ENCODE data around the gene CACNG7.
"Not testable (repeated sequence)": the region's sequence is repeated elsewhere in the genome, so short reads cannot be mapped to it uniquely, and the experiment has no call there.

The CACNG7 gene

DNA sequence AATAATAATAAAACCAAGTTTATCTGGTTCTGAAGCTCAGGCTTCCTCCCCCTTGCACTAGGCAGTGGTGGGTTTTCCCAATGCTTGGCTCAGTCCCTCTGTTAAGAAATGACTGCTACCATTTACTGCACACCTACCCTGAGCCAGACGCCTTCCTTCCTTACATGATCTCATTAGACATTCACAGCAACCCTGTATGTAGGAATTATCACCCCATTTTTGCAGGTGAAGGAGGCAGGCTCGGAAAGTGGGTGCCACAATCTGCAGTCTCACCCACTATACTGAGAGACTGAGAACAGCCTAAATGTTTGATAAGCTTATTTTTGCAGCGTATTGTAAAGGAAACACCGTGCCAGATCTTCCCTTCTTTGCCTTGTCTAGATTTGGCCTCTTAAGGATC is 35.3 kb downstream of the CACNG7 start:
- ATAC-seq (replicated peaks) (no peak), DNase-seq (no peak)
- peaks cover 53 to 71% of the 10 kb centered on the region in 2 donors for H3K27me3 Mint-ChIP-seq
- peaks cover 8 to 12% of the 10 kb centered on the region in 2 donors for H3K9me3 Mint-ChIP-seq
- H3K36me3 Mint-ChIP-seq = peaks cover 6 to 10% of the 10 kb centered on the region in 2 donors
- no peak overlapping the region for H3K4me3 Mint-ChIP-seq
- H3K27ac Mint-ChIP-seq = no peak overlapping the region
- H3K4me1 Mint-ChIP-seq = peaks cover 6 to 10% of the 10 kb centered on the region in 2 donors

- Mint-ChIP-seq H3K27me3 (peaks cover 50 to 67% of the 10 kb centered on the region in 2 donors), H3K9me3 (peaks cover 8 to 12% of the 10 kb centered on the region in 2 donors), H3K27ac (no peak overlapping the region), H3K36me3 (peaks cover 6 to 10% of the 10 kb centered on the region in 2 donors), H3K4me1 (peaks cover 6 to 10% of the 10 kb centered on the region in 2 donors), H3K4me3 (no peak overlapping the region)
- DNase-seq (no peak), ATAC-seq (replicated peaks) (no peak)
Observed at GRCh38 chr19:53944933-53945332, 35.9 kb downstream of the CACNG7 start.

DNA sequence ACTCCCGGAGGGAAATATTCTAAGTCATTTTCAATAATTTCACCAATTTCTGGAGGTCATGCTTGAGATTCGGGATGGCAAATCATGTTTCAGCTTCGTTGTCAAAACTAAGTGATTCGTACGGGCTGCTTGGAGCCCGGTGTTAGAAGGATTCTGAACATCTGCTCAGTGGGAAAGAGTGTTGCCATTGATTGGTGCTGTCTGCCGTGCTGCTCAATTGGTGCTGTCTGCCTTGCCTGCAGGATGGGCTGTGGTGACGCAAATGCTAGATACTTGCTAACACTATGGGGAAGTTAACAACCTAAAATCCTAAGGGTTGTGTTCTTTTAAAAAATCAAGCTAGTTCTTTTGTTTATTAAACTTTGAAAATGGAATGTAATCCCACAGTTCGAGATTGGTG is 36.4 kb downstream of the CACNG7 start:
- Mint-ChIP-seq H3K36me3 (peaks cover 6 to 10% of the 10 kb centered on the region in 2 donors), H3K4me1 (peaks cover 6 to 10% of the 10 kb centered on the region in 2 donors), H3K27ac (no peak overlapping the region), H3K9me3 (peaks cover 8 to 12% of the 10 kb centered on the region in 2 donors), H3K4me3 (no peak overlapping the region), H3K27me3 (peaks cover 45 to 61% of the 10 kb centered on the region in 2 donors)
- no peak for ATAC-seq (replicated peaks)
- no peak for DNase-seq

- DNase-seq (no peak), ATAC-seq (replicated peaks) (no peak)
- Mint-ChIP-seq H3K27ac (no peak overlapping the region), H3K27me3 (peaks cover 42 to 56% of the 10 kb centered on the region in 2 donors), H3K4me1 (peaks cover 6 to 10% of the 10 kb centered on the region in 2 donors), H3K9me3 (peaks cover 8 to 12% of the 10 kb centered on the region in 2 donors), H3K4me3 (no peak overlapping the region), H3K36me3 (peaks cover 6 to 10% of the 10 kb centered on the region in 2 donors)
Observed at GRCh38 chr19:53945998-53946397, 36.9 kb downstream of the CACNG7 start.

- Mint-ChIP-seq H3K9me3 (peaks cover 4 to 9% of the 10 kb centered on the region in 2 donors), H3K36me3 (peaks cover 2 to 5% of the 10 kb centered on the region in 2 donors), H3K4me3 (no peak overlapping the region), H3K4me1 (peaks cover 3 to 5% of the 10 kb centered on the region in 2 donors), H3K27ac (no peak overlapping the region), H3K27me3 (peaks cover 38 to 53% of the 10 kb centered on the region in 2 donors)
- no peak for DNase-seq
- ATAC-seq (replicated peaks) = no peak
Observed at GRCh38 chr19:53947624-53948023, 38.5 kb downstream of the CACNG7 start.

DNA sequence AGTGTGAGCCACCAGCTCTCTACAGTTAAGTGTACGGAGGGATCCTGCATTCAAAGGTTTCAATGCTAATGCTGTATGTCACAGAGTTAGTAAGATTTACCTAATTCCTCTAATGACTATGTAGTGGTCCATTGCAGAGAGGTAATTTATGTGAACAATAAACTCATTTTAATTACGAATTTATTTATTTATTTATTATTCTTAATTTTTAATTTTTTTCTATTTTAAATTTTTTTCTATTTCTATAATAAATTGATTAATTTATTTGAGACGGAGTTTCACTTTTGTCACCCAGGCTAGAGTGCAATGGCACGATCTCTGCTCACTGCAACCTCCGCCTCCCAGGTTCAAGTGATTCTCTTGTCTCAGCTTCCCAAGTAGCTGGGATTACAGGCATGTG is 39.5 kb downstream of the CACNG7 start:
- not testable (repeated sequence) for H3K36me3 Mint-ChIP-seq; H3K4me1 Mint-ChIP-seq; H3K27ac Mint-ChIP-seq; H3K4me3 Mint-ChIP-seq; ATAC-seq (replicated peaks); DNase-seq; H3K9me3 Mint-ChIP-seq
- H3K27me3 Mint-ChIP-seq = peaks cover 30 to 45% of the 10 kb centered on the region in 2 donors

DNA sequence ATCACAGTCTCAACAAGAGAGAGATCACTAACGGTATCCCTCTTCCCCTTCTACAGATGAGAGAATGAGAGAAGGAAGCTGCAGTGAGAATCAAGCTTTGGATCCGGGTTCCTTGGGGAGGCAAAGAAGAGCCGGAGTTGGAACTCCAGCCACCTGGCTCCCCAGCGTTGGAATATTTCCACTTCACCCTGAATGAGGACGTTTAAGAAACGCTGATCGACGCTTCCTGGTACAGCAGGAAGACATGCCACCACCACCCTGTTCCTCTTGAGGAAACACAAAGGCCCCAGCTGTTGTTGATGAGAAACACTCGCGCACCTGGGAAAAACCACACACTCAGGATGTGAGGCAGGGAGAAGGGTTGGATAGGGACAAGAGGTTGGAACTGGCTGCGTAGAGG is 42.4 kb downstream of the CACNG7 start:
- H3K9me3 Mint-ChIP-seq = peaks cover 0 to 6% of the 10 kb centered on the region in 2 donors
- peaks cover 0 to 1% of the 10 kb centered on the region in 2 donors for H3K36me3 Mint-ChIP-seq
- peaks cover 29 to 39% of the 10 kb centered on the region in 2 donors for H3K27me3 Mint-ChIP-seq
- H3K4me3 Mint-ChIP-seq = no peak overlapping the region
- H3K4me1 Mint-ChIP-seq = no peaks in the 10 kb centered on the region
- no peak overlapping the region for H3K27ac Mint-ChIP-seq
- DNase-seq (no peak), ATAC-seq (replicated peaks) (no peak)

- Mint-ChIP-seq H3K27ac (no peak overlapping the region), H3K4me3 (no peak overlapping the region), H3K9me3 (peaks cover 0 to 6% of the 10 kb centered on the region in 2 donors), H3K36me3 (peaks cover 0 to 1% of the 10 kb centered on the region in 2 donors), H3K27me3 (peaks cover 28 to 41% of the 10 kb centered on the region in 2 donors), H3K4me1 (no peaks in the 10 kb centered on the region)
- no peak for ATAC-seq (replicated peaks)
- no peak for DNase-seq
Observed at GRCh38 chr19:53951947-53952346, 42.9 kb downstream of the CACNG7 start.

GRCh38 chr19:53953383-53953782 is 44.3 kb downstream of the CACNG7 start:
- Mint-ChIP-seq H3K4me1 (peaks cover 3 to 4% of the 10 kb centered on the region in 2 donors), H3K9me3 (peaks cover 0 to 6% of the 10 kb centered on the region in 2 donors), H3K36me3 (peaks cover 0 to 1% of the 10 kb centered on the region in 2 donors), H3K27ac (no peak overlapping the region), H3K4me3 (no peak overlapping the region), H3K27me3 (peaks cover 33 to 46% of the 10 kb centered on the region in 2 donors)
- no peak for DNase-seq
- ATAC-seq (replicated peaks) = no peak

- H3K36me3 Mint-ChIP-seq = no peaks in the 10 kb centered on the region
- H3K4me1 Mint-ChIP-seq = peaks cover 16 to 20% of the 10 kb centered on the region in 2 donors
- peaks cover 60 to 71% of the 10 kb centered on the region in 2 donors for H3K27me3 Mint-ChIP-seq
- no peak overlapping the region for H3K4me3 Mint-ChIP-seq
- H3K9me3 Mint-ChIP-seq = peaks cover 0 to 5% of the 10 kb centered on the region in 2 donors
- ATAC-seq (replicated peaks) = no peak
- no peak for DNase-seq
- H3K27ac Mint-ChIP-seq = no peak overlapping the region
Observed at GRCh38 chr19:53957448-53958167, 48.5 kb downstream of the CACNG7 start.

DNA sequence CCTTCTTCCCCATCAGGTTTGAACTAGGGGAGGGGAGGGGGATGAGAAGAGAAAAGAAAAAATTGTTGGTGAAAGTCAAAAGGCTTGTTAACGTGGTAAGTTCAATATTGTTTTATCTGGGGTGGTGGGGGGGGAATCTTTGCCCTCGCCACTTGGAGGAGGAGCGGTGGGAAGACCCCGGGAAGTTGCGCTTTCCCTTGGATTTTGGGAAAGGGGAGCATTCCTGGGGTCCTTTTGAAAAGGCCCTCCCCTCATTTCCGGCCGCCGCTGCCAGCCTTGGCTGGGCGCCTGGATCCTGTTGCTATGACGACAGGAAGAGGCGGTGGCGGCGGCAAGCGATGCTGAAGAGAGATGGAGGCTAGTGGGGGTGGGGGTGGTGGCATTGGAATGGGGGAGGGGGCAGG is 49.1 kb downstream of the CACNG7 start:
- H3K4me1 Mint-ChIP-seq = peaks cover 16 to 20% of the 10 kb centered on the region in 2 donors
- no peak overlapping the region for H3K4me3 Mint-ChIP-seq

GRCh38 chr19:53958823-53959757 is 50.0 kb downstream of the CACNG7 start:
- Mint-ChIP-seq H3K4me3 (no peak overlapping the region), H3K36me3 (no peaks in the 10 kb centered on the region), H3K27me3 (peaks cover 68 to 80% of the 10 kb centered on the region in 2 donors), H3K27ac (no peak overlapping the region), H3K9me3 (peaks cover 0 to 5% of the 10 kb centered on the region in 2 donors), H3K4me1 (peaks cover 21 to 23% of the 10 kb centered on the region in 2 donors)
- ATAC-seq (replicated peaks) = no peak
- no peak for DNase-seq

More for the DNA sequence above, 49.1 kb downstream of the CACNG7 start:
- no peak for ATAC-seq (replicated peaks)
- H3K36me3 Mint-ChIP-seq = no peaks in the 10 kb centered on the region
- peaks cover 0 to 5% of the 10 kb centered on the region in 2 donors for H3K9me3 Mint-ChIP-seq
- peaks cover 60 to 71% of the 10 kb centered on the region in 2 donors for H3K27me3 Mint-ChIP-seq
- DNase-seq = no peak
- no peak overlapping the region for H3K27ac Mint-ChIP-seq

- no peak for DNase-seq
- H3K4me1 Mint-ChIP-seq = peaks cover 21 to 24% of the 10 kb centered on the region in 2 donors
- H3K36me3 Mint-ChIP-seq = no peaks in the 10 kb centered on the region
- peaks cover 0 to 2% of the 10 kb centered on the region in 2 donors for H3K9me3 Mint-ChIP-seq
- no peak overlapping the region for H3K4me3 Mint-ChIP-seq
- H3K27me3 Mint-ChIP-seq = peaks cover 74 to 86% of the 10 kb centered on the region in 2 donors
- ATAC-seq (replicated peaks) = no peak
- H3K27ac Mint-ChIP-seq = no peak overlapping the region
Observed at GRCh38 chr19:53960187-53960586, 51.1 kb downstream of the CACNG7 start.

GRCh38 chr19:53960886-53961285 is 51.8 kb downstream of the CACNG7 start:
- Mint-ChIP-seq H3K36me3 (no peaks in the 10 kb centered on the region), H3K4me1 (peaks cover 21 to 26% of the 10 kb centered on the region in 2 donors), H3K27ac (no peak overlapping the region), H3K9me3 (peaks cover 0 to 2% of the 10 kb centered on the region in 2 donors), H3K27me3 (peaks cover 74 to 86% of the 10 kb centered on the region in 2 donors), H3K4me3 (peak overlapping the region in 1 of 2 donors; percentile 19)
- DNase-seq (no peak), ATAC-seq (replicated peaks) (no peak)
